ENCODE data around the gene PSD4.

Gene PSD4

DNA sequence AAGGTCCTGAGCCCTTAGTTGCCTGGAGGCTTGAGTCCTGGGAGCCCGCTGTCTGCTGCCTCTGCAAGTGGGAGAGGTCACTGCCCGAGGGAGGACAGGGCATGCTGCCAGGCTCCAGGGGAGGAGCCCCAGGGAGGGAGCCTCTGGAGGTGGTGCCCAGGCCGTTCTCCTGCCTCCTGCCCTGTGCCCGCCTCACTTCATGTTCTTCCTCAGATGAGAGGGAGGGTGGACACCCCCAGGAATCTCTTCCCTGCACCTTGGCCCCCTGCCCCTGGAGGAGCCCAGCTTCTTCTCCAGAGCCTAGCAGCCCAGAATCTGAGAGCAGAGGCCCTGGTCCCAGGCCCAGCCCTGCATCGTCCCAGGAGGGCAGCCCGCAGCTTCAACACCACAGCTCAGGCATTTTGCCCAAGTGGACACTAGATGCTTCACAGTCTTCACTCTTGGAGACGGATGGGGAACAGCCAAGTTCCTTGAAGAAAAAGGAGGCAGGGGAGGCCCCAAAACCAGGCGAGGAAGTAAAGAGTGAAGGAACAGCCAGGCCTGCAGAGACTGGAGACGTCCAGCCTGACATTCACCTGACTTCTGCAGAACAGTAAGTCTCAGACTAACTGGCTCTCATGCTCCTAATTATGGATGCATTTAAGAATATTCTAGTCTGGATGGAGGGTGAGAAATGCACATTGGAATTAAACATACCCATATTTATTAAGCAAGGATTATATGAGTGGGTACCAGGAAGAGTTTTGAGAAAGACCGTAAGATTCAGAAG is 12.1 kb downstream of the PSD4 start:
- no peak for DNase-seq

DNA sequence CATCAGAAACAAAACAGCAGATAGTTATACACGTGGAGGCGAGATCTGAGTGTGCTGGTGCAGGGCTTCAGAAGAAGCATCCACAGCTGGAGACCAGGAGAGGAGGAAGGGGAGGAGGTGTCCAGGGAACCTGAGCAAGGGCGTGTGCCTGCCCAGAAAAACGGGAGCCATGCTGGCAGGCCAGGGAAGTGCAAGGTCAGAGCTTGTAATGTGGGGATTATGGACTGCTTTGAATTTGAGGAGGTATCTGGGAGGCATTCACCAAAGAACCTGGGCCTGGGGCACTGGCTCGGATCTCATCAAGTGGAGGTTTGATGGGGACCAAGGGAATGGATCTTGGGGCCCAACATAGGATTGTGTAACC is 12.6 kb downstream of the PSD4 start:
- DNase-seq, result no peak

DNA sequence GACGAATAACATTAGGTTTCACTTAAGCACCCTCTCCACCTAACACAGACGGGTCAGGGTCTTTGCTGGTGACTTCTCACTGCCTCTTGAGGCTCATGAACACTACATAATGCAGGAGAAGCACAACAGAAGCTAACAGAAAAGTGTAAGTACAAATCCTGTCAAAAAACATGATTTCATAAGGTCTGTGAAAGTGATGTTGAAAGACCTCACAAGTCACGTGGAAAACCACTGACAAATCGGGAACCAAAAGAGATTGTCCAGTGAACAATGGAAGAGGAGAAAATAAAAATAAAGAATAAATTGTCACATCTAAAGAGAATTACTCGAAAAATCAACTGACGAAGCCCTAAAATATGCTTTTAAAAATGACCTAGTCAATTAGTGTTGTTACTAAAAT is 14.0 kb downstream of the PSD4 start:
- no peak for DNase-seq

DNA sequence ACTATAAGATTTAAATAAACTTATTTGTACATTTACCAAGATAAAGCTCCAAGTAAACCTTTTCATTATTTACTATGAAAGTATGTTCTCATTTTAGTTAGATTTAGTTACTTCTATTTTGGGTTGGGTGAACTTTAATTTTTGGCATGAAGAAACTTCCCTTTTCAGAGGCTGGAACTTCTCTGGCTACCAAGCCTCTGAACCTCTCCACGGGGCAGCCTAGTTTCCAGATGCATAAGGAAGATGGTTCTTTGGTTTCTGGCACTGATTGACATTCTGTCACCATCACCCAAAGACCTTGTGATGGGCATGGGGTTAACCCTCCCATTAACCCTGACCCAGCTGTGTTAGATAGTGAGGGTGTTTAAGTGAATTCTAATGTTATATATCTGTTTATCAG is 17.1 kb downstream of the PSD4 start:
- DNase-seq, result no peak

DNA sequence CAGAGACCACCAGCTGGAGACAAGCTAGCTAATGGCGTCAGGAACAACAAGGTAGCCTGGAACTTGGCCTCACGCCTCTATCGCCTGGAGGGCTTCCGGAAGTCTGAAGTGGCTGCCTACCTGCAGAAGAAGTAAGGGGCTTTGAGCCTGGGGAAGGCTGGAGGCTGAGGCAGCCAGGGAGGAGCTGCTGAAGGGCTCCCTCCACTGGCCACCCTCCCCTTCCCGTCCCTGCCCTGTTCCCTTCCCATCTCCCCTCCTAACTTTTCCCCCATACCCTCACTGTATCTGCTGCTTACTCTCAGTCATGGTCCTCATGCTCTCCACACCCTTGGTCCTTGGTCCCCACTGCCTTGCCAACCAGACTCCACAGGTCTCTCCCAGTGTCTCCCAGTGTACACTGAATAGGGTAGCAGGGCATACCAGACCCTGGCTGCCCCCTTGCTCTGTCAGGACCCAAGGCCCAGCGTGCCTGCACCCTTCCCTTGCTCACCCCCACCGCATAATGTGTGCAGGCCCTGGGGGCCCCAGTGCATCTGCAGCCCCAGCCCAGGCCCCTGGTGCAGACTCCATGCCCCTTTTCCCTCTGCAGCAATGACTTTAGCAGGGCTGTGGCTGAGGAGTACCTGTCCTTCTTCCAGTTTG is 18.8 kb downstream of the PSD4 start:
- DNase-seq, result no peak

DNA sequence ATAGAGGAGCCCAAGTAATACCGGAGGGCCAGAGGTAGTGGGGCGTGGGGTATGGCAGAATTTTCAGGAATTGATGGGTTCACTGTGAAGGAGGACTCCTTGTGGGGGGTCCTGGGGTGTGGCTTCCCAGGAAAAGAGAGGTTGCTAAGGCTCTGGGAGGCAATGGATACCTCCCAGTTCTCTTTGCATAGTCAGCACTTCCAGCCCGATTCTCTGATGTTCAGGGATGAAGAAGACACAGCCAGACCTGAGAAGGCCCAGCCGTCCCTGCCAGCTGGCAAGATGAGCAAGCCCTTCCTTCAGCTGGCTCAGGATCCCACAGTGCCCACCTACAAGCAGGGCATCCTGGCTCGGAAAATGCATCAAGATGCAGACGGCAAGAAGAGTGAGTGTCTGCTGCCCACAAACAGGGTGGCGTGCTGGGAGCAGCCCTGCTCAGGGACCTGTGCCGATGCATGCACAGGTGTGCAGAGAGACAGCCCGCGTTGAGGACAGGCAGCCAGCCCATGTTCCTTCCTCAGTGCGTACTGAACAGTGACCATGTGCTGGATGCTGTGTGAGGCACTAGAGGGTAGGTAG is 22.2 kb downstream of the PSD4 start:
- no peak for DNase-seq

DNA sequence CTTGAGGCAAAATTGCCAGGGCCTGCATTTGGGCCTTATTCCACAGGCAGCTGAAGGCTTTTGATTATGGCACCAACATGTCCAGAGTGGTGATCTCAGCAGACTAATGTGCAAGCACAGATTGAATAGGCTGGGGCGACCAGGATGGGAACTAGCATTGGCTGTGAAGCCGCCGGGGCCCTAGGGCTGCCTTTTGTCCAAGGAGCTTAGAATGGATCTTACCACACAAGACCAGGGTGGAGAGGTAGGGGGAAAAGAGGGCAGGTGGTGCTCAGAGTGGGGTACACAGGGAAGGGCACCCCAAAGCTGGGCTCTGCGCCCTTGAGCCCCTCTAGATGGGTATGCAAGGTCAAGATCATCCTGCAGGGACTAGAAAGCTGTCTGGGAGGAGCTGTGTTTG is 23.1 kb downstream of the PSD4 start:
- DNase-seq, result no peak

DNA sequence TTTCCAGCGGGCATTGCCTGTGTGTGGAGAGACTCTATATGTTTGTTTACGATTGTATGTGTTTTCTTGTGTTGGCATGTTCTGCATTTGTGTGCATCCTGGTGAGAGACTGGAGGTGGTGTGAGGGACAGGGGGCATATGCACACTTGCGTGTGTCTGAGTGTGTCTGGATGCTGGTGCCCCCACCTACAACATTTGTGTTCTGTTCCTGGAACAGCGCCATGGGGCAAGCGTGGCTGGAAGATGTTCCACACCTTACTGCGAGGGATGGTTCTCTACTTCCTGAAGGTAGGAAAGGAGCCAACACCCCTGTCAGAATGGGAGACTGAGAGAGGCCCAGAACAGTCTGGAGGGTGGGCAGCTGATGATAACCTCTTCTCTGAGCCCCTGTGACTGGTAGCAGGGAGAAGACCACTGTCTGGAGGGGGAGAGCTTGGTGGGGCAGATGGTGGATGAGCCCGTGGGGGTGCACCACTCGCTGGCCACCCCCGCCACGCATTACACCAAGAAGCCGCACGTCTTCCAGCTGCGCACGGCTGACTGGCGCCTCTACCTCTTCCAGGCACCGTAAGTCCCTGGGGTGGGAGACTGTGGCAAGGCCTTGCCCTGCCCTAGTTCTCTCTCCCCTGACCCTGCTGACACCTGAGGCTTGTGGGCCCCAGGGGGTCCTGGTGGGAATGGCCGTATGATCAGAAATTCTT is 23.7 kb downstream of the PSD4 start:
- DNase-seq, result no peak

DNA sequence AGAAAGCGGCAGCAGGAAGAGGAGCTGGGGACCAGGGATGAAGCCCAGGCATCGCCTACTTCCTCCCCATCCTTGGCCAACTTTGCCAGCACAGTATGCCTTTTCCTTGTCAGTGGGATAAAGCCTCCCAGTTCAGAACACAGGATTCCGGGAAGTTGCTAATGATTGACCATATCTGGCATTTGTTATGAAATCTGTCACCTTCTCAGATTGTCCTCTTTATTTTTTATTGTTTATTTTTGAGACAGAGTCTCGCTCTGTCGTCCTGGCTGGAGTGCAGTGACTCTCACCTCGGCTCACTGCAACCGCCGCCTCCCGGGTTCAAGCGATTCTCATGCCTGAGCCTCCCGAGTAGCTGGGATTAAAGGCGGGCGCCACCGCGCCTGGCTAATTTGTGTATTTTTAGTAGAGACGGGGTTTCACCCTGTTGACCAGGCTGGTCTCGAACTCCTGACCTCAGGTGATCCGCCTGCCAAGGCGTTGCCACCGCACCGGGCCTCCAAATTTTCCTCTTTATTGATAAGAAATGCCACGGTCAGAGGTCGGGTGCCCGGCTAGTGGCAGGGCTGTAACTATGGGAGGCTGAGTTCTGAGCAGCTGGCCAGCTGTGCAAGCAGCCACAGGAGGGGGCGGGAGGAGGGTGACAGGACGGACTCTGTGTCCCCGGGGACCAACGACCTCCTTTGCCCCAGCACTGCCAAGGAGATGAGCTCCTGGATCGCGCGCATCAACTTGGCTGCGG is 24.4 kb downstream of the PSD4 start:
- DNase-seq, result no peak

DNA sequence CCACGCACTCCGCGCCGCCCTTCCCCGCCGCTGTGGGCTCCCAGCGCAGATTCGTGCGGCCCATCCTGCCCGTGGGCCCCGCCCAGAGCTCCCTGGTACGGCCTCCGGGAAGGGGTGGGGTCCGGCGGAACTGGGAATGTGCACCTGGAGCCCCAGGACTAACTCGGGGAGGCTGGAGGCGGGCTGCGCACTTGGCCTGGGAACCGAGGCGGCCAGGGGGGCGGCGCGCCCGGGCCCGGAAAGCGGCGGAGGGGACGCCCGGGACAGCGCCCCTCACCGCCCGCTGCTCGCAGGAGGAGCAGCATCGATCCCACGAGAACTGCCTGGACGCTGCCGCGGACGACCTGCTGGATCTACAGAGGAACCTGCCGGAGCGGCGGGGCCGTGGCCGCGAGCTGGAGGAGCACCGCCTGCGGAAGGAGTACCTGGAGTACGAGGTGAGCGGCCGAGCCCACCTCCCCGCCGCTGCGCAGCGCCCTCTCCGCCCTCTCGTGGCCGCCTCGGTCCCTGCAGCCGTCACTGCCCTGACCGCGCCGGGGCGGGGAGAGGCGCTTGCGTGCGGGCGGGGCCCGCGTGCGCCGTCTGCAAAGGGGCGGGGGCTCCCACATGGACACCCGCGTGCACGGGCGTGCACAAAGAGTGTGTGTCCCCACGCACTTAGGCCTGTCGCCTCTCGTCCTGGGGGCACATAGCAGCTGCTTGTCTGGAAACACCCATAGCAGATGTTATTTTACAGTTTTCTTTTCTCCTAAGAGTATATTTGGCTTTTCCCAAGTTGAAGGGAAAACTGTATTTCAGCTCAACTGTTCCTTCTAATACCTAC is 25.2 kb downstream of the PSD4 start:
- peak; percentile 72 for DNase-seq

DNA sequence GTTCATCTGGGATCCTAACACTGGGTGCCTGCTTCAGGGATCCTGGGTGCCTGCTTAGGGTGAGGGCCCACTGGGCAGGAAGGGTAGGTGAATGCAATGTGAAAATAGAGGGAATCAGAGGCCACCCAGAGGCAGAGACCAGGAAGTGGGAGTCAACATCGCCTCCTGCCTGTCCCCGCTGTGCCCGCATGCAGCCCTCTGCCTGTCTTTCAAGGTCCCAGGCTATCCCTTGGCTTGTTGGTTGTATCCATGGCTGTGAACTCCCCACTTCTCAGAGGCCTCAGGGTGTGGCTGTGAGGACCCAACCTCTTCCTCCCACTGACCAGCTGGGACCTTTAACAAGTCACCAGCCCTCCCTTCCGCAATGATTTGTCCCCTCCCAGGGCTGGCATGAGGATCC is 26.5 kb downstream of the PSD4 start:
- no peak for DNase-seq

DNA sequence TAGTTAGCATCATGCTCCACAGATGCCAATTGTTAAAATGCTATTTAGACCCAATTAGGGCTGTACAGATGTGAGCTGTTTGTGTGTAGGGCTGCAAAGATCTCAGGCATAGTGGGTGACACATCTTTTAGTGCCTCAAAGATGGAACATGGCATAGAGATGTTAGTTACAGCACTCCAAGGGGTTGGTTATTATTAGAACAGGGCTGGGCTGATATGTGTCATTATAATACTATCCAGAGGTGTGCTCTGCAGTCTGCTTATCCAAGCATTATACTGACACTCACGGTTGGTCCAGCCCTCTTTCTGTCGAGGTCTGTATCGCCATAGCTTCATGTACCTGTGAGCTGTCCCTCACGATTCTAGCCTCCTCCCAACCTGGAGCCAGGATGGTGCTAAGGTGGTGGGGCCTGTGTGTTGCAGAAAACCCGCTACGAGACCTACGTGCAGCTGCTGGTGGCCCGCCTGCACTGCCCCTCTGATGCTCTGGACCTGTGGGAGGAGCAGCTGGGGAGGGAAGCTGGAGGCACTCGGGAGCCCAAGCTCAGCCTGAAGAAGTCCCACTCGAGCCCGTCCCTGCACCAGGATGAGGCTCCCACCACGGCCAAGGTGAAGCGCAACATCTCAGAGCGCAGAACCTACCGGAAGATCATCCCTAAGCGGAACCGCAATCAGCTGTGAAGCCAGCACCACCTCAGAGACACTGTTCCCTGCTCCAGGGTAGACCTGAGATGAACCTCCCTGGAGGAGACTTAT is 27.1 kb downstream of the PSD4 start:
- DNase-seq, result no peak

DNA sequence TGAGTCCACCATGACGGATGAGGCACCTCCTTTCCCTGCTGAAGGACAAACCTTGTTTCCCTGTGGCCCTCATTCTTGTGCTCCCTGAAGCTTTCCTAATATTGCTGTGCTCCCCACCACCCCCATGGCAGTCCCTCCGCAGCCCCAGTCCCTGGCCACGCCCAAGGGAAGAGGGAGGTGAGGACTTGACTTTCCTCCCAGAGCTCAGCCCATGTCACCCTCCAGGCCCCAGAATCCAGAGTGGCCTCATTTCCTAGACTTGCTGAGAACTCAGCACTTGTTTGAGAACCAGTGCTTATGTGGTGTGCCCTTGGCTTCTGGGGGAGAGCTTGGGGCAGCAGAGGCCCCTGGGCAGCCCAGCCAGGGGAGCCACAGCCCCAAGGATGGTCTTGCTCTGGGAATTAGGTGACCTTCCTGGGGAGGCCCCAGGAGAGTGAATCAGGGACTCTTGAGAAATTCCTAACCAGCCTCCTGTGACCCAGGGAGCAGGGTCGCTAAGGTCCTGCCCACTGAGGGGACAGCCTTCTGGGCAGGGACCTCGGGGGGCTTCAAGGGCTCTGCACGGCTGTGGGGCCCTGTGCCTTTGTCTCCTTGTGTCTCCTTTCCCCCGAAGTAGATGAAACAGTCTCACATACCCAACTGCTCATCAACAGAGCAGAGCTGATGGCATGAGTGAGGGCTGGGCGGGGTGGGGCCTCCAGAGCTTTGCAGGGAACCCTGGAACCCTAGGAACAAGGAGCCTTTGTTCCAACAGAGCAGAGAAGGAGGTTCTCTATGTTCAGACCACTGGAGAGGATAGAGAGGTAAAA is 27.9 kb downstream of the PSD4 start:
- no peak for DNase-seq

DNA sequence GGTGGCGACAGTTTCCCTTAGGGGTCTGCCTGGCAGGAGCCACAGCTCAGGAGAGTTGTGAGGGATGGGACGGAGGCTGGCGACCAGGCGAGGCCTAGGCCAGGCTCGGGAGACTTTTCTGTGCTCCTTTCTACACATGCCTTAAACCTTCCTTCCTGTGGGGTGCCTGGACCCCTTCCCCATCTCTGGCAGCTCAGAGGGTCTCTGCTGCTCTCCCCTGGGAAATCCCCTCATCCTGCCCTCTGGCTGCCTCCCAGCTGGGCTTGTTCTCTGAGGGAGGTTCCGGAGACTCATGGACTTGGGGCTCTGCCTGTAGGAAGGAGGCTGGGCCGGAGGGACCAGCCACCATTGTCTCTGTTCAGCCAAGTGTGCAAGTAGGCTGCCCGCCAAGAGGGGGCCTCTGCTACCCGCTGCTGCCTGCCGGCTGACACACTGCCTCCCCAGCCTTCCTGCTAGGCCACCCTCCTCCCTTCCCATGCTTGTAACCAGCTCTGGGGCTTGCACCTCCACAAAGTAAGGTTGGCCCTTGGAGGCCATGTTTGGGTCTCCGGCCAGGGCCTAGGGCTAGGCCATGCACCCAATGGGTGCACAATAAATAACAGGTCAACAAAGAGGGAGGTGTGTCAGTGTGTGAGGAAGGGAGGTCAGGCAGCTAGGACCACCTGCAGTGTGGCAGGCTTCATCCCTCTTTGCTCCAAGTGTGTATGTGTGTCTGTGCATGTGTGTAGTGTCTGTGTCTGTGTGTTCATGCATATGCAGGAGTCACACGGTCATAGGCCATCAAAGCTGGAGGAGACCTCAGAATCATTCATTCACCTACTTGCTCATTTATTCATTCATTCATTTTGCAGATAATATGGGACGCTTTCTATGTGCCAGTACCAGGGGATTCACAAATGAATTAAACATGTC is 28.8 kb downstream of the PSD4 start:
- no peak for DNase-seq

DNA sequence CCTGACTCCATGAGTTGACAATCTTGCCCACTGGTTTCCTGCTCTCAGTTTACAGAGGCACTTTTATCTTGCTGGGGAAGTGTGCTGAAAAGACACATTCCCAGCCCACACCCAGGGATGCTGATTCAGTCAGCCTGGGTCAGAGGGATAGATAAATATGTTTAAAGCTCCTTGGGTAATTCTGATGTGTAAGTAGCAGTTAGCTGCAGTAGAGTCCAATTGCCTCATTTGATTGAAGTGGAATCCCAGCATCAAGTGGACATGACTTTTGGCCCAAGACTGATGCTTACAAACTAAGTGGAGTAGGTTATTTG is 29.4 kb downstream of the PSD4 start:
- no peak for DNase-seq

DNA sequence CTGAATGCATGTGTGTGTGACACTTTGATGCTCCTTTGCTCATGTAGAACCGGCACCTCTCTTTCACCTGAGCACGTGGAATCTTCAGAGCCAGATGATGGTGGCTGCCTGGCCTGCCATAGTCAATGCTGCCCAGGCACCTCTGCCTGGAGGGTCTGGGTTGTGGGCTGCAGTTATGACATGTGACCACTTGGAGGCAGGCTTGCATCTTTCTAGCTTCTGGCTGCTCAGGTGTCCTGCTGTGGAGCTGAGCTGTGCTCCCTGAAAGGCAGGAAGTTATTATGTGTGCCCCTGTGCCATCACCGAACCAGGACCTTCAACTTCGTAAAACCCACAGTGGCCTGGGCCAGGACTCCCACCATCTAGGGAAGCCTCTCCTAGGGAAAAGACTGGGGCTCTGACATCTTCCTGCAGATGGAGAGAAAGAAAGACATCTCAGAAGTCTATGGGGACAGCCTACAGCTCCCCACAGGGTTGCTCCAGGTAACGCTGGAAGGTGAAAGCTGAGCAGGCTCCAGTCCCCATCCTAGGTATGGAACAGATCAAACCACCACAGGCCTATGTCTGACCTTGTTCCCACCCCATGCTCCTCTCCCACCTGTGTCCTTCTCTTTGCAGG is 30.2 kb downstream of the PSD4 start:
- peak; percentile 77 for DNase-seq

DNA sequence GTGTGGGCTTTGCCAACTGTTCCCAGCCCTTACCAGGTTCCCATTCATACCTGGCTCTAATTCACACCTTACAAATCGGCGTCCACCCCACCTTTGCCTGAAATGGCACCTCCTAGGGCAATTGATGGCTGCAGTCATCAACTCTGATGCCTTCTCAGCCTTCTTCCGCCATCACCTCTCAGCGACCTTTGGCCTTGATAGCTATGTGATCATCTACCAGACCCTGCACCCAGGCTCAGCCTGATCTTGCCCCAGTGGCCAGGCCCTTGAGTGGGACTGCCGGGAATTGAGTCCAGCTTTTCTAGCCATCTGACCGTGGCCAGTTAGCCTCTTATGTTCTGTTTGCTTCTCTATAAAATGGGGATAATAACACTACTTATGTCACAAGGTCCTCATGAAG is 32.5 kb downstream of the PSD4 start:
- DNase-seq, result no peak

DNA sequence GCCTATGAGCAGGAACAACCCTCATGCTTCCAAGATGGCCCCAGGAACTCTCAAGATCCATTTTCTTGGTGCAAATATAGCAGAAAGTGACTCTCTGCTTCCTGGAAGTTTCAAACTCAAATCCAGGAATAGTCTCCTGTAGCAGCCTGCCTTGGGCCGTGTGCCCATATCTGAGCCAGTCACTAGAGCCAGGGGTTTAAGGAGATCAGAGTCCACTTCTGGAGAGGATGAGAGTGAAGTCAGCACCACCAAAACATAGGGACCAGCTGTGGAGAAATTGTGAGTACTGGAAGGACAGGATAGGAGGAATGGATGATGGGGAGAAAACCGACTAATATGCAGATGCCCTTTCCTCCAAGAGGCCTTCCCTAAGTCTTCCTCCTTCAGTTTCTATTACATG is 33.2 kb downstream of the PSD4 start:
- no peak for DNase-seq

DNA sequence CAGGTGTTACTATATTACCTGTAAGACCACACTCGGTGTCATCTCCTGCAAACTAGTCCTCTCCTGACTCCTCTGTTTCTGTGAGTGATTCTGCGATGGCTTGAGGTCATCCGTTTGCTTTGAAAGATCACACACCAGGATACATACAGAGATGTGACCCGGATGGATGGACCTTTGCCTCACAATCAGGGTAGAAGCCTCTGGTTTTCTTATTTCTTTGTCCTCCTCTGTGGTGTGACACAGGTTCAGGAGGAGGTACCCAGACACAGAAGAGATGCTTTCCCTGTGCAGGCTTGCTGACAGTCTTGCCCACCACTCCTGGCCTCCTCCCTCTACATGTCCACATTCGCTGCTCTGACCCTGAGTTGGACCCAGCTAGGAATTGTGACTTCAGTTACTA is 34.6 kb downstream of the PSD4 start:
- DNase-seq, result no peak
